ENCODE results near the gene SLC22A17.
"Not testable (repeated sequence)": the region's sequence is repeated elsewhere in the genome, so short reads cannot be mapped to it uniquely, and the experiment has no call there.

SLC22A17 gene

DNA sequence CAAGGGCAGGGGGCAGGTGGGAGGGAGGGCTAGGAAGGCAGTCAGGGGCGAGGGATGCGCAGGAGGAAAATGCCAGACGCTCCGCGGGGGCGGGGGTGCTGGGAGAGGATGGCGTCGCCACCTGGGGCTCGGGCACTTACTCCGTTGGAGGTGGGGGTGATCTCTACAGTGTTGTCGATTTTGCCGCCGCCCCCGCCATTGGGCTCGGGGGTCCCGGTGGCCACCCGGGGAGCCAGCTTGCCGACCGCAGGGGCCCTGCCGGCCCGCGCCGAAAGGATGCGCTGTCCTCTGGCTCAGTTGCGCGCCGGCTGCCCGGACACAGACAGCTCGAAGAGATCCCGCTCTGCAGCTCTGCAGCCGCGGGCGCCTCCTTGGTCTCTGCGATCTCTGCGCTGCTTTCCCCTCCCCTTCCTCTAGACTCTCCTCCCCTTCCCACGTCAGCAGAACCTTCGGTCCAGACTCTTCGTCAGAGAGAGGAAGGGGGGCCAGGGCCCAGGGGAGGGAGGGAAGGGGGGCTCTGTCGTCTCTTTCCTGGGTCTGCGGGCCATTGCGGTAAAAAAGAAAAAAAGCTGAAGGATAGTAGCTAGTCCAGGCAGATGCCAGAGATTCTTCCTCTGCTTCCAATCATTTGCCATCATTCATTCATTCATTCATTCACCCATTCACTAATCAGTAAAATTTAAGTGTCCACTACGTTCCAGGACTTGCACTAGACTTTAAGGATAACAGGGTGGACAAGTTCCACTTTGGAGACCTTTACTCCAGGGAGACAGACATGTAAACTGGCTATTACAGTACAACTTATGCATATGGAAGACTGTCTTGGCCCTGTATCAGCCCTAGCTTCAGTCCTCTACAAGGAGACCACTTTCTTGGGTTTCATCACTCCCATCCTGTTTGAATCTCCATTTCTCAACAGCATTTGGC is at the start of gene SLC22A17:
Gene SLC22A17, minus strand, starts transcription at position 382 of the 927 bp plus-strand sequence.
- DNase-seq (ENCODE audit: low spot score): peak; percentile 35

DNA sequence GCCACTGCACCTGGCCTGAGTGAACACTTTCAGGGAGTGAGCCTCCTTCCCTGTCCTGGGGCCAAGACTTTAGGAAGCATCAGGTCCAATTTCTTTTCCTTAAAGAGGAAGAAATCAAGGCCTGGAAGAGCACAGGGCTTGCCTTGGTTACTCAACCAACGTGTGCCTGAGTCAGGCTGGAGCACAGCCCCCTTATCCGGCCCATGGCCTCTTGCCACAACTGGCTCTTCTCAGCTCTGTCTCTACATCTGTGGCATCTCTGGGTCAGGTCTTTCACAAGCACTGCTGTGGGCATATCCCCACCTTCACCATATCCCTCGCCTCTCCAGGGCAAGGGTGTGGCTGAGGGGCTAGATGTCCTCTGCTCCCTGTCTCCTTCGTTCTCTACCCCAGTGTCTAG is 48.6 kb upstream of the SLC22A17 start:
- no peak for DNase-seq (ENCODE audit: low spot score)

DNA sequence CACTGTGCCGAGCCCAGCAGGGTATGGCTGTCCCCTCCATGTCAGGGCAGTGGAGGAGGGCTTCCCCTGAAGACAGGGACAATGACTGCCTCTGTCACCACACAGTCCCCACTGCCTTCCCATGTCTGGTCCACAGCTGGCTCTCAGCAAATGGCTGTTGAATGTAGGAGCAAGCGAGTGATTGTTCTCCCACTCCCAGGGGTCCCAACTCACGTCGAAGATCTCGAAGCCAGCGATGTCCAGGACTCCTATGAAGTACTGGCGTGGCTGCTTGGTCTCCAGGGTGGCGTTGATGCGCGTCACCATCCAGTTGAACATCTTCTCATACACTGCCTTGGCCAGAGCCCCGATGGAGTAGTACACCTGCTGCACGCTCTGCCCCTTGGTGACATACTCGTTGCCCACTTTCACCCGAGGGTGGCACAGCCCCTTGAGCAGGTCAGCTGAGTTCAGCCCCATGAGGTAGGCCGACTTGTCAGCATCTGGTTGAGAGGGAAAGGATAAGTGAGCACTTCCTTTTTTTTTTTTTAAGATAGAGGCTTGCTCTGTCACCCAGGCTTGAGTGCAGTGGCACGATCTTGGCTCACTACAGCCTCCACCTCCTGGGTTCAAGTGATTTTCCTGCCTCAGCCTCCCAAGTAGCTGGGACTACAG is 47.9 kb upstream of the SLC22A17 start:
- not testable (repeated sequence) for DNase-seq (ENCODE audit: low spot score)

DNA sequence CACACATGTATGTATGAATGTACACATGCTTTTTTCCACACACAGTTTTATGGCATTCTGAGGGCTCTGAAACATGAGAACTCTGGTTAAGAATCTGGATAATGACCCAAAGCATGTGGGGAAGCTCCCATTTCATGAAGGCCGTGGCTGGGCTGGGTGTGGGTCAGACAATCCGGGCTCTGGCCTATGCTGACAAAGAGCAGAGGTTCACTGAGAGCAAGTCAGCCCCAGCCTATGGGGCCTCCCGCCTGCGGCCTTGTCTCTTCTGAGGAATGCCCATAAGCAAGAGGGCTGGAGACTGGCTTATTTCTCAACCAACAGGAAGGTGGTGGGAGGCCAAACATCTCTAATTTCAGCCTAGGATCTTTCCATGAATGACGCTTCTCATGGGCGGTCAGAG is 46.9 kb upstream of the SLC22A17 start:
- no peak for DNase-seq (ENCODE audit: low spot score)

DNA sequence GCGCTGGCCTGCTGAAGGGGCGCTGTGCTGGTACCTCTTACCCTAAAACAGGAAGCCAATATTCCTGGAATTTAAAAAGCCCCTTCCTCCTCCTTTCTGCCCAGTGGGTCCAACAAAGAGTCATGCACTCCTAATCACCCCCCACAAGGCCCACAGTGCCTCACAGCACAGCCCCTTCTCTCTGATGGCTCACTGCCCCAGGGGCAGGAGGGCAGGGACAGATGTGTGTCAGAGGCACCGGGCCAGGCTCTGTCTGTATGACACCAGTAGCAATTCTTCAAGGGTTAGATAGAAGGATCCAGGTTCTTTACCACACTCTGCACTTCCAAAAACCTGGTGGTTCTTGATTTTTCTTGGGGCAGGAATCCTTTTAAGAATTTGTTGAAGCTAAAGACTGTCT is 46.4 kb upstream of the SLC22A17 start:
- DNase-seq (ENCODE audit: low spot score): no peak

DNA sequence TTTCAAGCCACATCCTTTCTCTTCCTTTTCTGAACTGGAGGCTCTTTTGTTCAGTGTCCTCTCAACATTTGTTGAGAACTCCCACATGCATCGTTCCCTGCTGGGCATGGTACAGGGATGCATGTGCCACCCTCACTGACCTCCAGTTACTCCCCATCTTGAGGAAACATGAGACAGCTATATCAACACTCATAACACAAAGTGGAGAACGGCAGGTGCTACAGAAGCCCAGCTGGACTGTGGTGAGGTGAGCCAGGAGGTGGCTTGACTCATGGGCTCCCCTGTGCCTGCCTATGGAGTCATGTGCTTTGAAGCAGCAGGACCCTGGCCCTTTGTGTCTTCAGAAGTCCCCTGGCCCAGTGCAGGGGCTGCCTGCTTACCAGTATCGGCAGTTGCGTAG is 45.7 kb upstream of the SLC22A17 start:
- no peak for DNase-seq (ENCODE audit: low spot score)

DNA sequence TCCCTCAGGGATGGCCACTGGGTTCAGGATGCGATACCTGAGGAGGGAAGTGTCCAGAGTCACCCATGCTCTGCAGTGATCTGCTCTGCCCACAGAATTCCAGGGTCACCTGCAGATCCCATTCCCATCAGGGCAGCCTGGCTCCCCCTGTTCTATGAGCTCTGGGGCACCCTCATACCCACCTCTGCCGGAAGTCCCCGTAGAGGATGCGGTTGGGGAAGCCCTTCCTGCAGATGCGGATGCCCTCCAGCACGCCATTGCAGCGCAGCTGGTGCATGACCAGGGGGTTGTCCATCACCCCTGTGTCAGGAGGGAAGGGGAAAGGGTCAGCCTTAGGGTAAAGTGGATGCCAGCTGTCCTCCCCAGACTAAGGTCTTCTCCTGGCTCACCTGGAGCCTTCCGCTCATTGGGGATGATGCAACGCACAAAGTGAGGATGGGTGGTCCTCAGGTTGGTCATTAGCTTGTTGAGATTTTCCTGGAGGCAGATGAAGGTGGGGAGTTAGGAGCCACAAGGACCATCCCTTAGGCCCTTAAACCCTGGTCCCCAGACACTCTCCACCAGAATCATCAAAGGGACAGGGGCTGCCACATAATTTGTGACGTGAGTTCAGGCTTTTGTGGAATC is 44.2 kb upstream of the SLC22A17 start:
- DNase-seq (ENCODE audit: low spot score): no peak

DNA sequence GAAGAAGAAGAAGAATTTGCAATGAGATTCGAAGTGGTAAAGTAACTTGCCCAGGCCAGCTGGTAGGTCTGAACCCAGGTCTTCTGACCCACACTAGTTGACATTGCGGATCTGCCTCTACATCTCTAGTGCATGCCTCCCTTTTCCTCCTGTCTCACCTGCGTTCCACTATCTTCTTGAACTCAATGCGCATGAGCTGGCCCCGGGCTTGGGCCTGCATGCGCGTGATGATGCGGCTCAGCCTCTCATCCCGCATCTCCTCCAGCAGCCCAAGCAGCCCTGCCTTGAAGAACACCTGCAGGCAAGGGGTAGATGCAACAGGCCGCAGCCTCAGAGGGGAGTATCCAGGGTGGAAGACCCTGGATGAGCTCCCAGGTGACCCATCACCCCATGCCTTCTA is 43.4 kb upstream of the SLC22A17 start:
- no peak for DNase-seq (ENCODE audit: low spot score)

DNA sequence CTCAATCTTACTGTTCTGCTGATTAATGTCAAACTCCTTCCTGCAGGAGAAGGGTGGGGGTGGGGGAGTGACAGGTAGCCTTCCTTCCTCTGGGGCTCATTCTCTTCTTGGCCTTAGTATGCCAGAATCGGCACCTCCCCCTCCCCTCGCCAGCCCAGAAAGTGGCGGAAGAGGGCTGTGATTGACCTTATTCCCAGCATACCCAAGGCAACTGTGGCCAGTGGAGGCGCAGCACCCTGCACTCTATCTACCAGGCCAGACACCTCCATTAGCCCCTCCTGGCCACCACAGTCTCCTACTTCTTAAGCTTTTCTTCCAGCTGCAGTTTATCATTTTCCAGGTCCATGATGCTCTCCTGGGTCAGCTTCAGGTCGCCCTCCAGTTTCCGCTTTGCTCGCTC is 39.9 kb upstream of the SLC22A17 start:
- DNase-seq (ENCODE audit: low spot score): no peak

DNA sequence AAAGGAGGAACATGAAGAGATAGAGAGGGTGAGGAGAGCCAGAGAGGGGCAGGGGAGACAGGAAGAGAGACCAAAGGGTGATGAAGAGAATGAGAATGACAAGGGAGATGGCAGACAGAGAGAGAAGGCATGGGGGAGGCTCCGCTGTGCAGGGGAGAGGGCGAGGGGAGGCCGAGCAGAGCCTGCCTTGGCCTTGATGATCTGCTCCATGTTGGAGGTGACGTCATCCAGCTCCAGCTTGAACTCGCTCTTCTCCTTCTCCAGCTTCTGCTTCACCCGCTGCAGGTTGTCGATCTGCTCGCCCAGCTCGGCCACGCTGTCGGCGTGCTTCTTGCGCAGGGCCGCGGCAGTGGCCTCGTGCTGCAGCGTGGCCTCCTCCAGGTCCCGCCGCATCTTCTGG is 37.2 kb upstream of the SLC22A17 start:
- not testable (repeated sequence) for DNase-seq (ENCODE audit: low spot score)

DNA sequence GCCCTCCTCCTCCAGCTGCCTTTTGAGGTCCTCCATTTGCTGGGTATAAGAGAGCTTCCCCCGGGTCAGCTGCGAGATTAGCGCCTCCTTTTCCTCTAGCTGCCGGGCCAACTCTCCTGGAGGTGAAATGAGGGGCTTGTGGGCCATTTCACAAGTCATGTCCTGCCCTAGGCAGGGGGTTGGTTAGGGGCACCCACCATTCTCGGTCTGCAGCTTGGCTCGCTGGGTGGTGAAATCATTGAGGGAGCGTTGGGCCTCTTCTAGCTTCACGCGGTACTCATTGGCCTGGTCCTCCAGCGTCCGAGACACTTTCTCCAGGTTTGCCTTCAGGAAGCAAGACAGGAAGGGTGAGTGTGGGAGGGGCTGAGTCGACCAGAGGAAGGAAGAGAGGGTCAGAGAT is 36.7 kb upstream of the SLC22A17 start:
- no peak for DNase-seq (ENCODE audit: low spot score)

DNA sequence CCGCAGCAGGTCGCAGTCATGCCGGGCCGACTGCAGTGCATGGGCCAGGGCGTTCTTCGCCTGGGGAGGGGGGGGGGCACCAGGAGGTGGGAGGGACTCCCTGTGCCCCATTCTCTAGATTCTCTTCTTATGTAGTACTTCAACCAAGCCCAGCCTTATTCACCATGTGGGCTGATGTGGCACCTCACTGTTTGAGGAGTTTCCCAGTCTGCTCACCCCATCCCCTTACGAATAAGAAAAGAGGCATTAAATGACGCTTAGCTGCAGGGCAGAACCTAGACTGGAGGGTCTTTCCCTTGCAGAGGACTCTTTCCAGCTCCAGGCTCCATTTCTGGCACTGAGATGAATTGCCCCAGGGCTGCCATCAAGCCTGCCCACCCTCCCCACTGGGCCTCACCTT is 36.3 kb upstream of the SLC22A17 start:
- DNase-seq (ENCODE audit: low spot score): no peak

DNA sequence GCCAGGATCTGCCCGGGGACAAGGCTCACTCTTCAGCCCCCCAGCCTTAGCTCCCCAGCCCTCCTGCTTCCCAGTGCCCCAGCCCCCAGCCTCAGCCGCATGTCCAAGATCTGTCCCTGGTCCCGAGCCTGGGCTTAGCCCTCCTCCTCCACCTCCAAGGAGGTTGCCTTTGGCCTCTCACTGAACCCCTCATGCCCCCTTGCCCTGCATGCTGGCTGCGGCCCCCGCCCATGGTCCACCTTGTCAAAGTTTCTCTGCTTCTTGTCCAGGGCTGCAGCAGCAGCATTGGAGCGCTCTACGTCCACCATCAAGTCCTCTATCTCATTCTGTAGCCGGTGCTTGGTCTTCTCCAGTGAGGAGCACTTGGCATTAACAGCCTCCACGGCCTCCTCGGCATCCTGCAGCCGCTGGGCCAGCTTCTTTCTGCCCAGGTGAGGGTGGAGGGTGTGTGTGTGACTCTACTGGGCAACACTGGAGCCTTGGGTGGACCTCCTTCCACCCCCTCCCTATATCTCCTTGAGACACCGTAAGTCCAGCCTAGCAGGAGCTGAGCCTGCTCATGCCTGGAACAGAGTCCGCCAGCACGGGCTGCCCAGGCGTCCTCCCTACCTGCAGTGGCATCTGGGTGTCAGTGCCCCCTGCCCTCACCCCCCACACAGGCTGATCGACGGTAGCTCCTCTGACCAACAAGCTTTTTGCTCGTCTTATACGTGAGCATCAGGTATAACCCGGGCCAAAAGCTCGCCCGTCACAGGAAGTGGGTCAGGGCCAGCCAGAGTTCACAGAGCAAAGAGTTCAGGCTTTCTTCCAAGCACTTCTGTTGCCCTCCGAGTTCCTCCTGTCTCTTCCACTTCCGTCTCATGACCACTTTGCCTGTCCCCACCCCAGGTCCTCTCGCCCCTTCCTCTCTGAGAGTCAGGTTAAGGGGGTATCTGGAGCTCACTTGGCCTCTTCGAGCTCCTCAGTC is 35.5 kb upstream of the SLC22A17 start:
- DNase-seq (ENCODE audit: low spot score): no peak

DNA sequence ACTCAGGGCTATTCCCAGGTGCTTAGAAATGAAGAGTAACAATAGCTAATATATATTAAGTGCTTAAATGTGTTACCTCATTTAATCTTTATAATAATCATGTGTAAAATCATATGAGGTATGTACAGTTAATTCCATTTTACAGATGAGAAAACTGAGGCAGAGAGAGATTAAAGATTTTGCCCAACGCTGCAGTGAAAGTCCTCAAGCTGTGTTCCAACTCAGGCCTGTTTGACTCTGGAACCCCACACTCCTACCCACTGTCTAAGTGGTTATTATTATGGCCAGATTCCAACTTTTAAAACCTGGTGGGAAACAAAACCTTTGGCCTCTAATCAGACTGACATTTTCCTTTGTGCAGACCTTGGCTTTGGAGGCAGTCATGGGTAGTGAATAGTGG is 34.3 kb upstream of the SLC22A17 start:
- no peak for DNase-seq (ENCODE audit: low spot score)

DNA sequence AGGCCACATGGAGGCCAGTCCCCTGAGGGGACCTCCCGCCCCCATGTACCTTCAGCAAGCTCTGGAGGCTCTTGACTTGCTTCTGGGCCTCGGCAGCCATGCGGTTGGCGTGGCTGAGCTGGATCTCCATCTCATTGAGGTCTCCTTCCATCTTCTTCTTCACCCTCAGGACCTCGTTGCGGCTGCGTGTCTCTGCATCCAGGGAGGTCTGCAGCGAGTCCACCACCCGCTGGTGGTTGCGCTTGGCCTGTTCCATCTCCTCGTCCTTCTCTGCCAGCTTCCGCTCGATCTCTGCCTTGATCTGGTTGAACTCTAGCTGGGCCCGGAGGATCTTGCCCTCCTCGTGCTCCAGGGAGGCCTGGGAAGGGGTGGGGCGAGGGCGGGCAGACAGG is 33.6 kb upstream of the SLC22A17 start:
- DNase-seq (ENCODE audit: low spot score): not testable (repeated sequence)

DNA sequence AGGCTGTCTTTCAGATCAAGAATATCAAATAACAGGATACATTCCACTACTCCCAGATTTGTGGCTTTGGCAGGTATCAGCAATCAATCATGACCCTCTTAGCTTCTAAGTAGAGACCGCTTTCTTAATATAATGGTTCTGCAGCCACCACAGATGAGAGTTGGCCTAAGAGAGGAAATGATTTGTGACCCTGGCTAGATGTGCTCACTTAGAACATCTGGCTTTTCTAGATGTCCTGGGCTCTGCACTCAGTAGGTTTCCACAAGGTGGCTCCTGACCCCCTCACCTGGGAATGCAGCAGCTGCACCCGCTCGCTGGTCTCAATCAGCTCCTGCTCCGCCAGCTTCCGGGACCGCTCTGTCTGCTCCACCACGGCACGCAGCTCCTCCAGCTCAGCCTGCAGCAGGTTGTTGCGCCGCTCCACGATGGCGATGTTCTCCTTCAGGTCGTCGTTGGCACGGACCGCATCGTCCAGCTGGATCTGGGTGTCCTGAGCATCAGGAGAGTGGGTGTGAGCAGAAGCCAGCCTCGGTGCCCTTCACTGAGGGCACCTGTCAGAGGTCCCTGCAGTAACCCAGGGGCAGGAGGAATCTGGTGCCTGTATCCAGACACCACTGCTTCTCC is 33.1 kb upstream of the SLC22A17 start:
- DNase-seq (ENCODE audit: low spot score): no peak

DNA sequence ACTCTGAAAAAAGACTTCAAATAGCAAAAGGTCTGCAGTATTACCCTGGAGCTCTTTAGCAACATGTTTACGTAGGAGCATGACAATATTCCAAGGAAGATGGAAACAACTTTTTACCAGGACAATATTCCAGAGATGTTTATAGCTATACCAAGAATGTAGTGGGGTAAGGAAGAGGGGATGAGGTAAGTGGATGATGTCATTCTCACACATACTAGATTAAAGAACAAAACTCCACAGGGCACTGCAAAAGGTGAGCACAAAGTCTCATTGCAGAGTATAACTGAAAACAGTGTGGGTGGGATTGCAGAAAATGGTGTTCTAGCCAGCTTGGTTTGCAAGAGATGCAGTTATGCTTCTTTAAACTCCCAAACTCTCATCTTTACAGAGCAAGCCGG is 32.6 kb upstream of the SLC22A17 start:
- no peak for DNase-seq (ENCODE audit: low spot score)

DNA sequence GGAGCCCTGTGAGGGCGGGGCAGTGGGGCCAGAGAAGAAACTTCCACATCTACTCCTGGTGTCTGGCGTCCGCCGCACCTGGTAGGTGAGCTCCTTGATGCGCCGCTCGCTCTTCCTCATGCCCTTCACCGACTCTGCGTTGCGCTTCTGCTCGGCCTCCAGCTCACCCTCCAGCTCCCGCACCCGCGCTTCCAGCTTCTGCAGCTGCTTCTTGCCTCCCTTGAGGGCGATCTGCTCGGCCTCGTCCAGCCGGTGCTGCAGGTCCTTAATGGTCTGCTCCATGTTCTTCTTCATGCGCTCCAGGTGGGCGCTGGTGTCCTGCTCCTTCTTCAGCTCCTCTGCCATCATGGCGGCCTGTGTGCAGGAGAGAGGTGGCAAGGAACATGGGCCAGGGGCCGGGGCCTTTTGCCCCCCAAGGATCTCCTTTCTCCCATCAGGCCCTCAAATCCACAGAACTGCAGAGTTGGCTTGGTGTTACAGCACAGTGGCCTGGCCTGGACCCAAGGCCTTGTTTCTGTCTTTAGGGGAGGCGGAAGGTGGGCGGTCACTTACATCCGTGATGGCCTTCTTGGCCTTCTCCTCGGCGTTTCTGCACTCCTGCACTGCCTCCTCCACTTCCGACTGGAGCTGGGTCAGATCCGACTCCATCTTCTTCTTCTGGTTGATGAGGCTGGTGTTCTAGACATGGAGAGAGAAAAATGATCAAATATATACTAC is 31.8 kb upstream of the SLC22A17 start:
- no peak for DNase-seq (ENCODE audit: low spot score)

DNA sequence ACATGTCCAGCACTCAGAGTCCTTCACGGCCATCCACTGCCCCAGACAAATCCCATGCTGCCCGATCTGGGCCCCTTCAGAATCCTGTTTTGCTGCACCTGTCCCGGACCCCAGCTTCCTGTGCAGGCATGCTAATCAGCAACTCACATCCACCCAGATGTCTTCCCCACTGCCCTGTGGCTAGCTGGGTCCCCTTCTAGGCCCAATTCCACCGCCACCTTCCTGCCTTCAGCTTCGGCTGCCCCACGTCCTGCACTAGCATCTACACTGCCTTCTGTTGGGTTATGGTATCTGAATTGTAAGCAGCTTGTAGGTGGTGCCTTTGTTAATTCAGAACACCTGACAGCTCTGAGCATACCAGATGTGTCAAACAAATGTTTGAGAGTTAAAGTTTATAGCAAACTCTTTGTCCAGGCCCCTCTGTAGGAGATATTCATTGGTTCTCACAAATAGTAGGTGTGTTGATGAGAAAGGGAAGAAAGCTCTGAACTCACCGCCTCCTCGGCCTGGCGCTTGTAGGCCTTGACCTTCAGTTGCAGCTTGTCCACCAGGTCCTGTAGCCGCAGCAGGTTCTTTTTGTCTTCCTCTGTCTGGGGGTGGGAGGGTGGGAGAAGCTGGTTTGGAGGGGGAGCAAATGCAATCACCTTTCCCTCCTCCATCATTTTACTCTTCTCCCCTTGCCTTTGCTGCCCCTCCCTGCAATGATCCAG is 30.2 kb upstream of the SLC22A17 start:
- DNase-seq (ENCODE audit: low spot score): no peak

DNA sequence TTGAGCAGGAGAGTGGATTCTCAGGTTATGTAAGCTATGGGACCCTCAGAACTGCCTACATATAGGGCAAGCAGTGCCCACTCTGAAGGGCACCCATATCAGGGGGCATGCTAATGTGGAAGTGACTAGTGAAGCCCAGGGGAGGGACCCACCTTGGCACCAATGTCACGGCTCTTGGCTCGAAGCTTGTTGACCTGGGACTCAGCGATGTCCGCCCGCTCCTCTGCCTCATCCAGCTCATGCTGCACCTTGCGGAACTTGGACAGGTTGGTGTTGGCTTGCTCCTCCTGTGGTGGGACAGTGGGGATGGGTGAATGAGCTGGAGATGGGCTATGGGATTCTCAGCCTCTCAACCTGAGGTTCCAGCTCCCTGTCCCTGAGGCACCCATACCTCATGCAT is 29.6 kb upstream of the SLC22A17 start:
- DNase-seq (ENCODE audit: low spot score): no peak

Measured in activated CD4-positive, alpha-beta T cell treated with anti-CD3 and anti-CD28 coated beads, Interleukin-2, Interleukin-4, amounts not matched to agents 100 ng/mL and 50 ng/mL, durations not matched to agents 16 hours and 8 hours (primary cell).